Ectodermal cell (in vitro differentiated cells): ENCODE measurements around the gene PPARG.

Experiments used
- H3K27ac ChIP-seq: 2 replicates; pipeline ENCODE4 v1.7.0; 2013; ENCODE audit warnings: mild to moderate bottlenecking, low read depth, low read length; ENCODE audit not compliant: insufficient read depth, poor library complexity, severe bottlenecking
- H3K27me3 ChIP-seq: 2 replicates; pipeline ENCODE4 v1.7.0; 2013; ENCODE audit warnings: mild to moderate bottlenecking, low read length; ENCODE audit not compliant: insufficient read depth, control insufficient read depth, poor library complexity, severe bottlenecking
- H3K36me3 ChIP-seq: one replicate; pipeline ENCODE4 v1.7.0; 2013; ENCODE audit warnings: low read length; ENCODE audit not compliant: control insufficient read depth, insufficient read depth
- H3K4me1 ChIP-seq: one replicate; pipeline ENCODE4 v1.7.0; 2013; ENCODE audit warnings: low read length; ENCODE audit not compliant: control insufficient read depth, insufficient read depth
- H3K4me3 ChIP-seq: 2 replicates; pipeline ENCODE4 v1.7.0; 2013; ENCODE audit warnings: low read depth, low read length, control low read depth; ENCODE audit not compliant: insufficient read depth
- H3K9me3 ChIP-seq: 2 replicates; pipeline ENCODE4 v1.7.0; 2013; ENCODE audit warnings: mild to moderate bottlenecking, low read length, moderate library complexity; ENCODE audit not compliant: control insufficient read depth
- WGBS, 2 experiments: methylation state at CpG; one replicate each; pipeline ENCODE4 v1.1.7; 2013; ENCODE audit warnings: missing lambda C conversion rate in 2 of 2; 5-methylcytosine and 5-hydroxymethylcytosine counted together

The PPARG gene

GRCh38 chr3:12294885-12295580 is 6.2 kb downstream of the PPARG start:
- Histone ChIP-seq H3K27ac (no peak overlapping the region), H3K27me3 (peaks cover 16% of the 10 kb centered on the region), H3K4me3 (no peak overlapping the region), H3K36me3 (no peaks in the 10 kb centered on the region), H3K4me1 (no peaks in the 10 kb centered on the region), H3K9me3 (no peaks in the 10 kb centered on the region)
- 89 to 97% methylated on average over 4 to 5 of the region's 6 CpGs for WGBS, 2 experiments

DNA sequence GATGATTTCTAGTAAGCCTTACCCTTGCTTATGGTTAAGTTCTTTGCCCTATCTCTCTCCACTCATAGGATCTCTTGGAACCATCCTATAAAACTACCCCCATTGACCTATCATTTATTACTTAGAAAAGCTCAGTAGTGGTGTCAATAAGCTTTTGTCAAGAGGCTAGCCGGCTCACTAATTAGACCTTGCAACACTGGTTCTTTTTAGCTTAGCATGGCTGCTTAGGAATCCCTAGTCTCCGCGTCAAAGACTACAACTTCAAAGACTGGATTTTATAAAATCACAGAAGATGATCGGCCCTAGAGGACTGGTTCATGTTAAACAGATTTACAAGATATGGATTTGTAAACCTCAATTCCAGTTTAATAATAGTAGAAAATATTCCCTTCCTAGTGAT is 7.6 kb downstream of the PPARG start:
- 77 to 84% methylated on average over 4 of the region's 4 CpGs for WGBS, 2 experiments
- Histone ChIP-seq H3K9me3 (no peaks in the 10 kb centered on the region), H3K4me3 (no peak overlapping the region)

DNA sequence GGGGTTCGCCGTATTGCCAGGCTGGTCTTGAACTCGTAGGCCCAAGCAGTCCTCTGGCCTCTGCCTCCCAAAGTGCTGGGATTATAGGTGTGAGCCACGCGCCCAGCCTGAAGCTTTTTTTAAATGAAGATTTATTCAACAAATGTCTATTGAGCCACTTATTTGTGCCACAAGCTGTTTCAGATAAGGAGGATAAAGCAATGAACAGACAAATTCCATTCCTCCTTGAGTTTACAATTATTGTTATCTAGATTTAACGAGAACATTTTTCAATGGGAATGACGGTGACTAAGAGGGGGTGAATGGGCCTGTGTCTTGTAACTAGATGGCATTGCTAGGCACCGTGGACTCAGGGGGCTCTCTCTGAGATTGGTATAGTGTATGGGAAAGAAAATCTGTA is 10.2 kb downstream of the PPARG start:
- H3K9me3 ChIP-seq: no peaks in the 10 kb centered on the region
- no peak overlapping the region for H3K27ac ChIP-seq
- no peaks in the 10 kb centered on the region for H3K27me3 ChIP-seq
- H3K4me1 ChIP-seq: no peaks in the 10 kb centered on the region
- no peak overlapping the region for H3K4me3 ChIP-seq
- WGBS, 2 experiments: 95% methylated on average over 8 of the region's 8 CpGs
- H3K36me3 ChIP-seq: no peaks in the 10 kb centered on the region

More for the DNA sequence above, 7.6 kb downstream of the PPARG start:
- Histone ChIP-seq H3K27ac (no peak overlapping the region), H3K4me1 (no peaks in the 10 kb centered on the region), H3K36me3 (no peaks in the 10 kb centered on the region), H3K27me3 (peaks cover 3% of the 10 kb centered on the region)

GRCh38 chr3:12300137-12300536 is 11.3 kb downstream of the PPARG start:
- WGBS, 2 experiments: 95 to 100% methylated on average over 4 of the region's 4 CpGs
- H3K4me3 ChIP-seq: no peak overlapping the region
- H3K27ac ChIP-seq: no peak overlapping the region
- no peaks in the 10 kb centered on the region for H3K36me3 ChIP-seq
- no peaks in the 10 kb centered on the region for H3K27me3 ChIP-seq
- no peaks in the 10 kb centered on the region for H3K9me3 ChIP-seq
- no peaks in the 10 kb centered on the region for H3K4me1 ChIP-seq

GRCh38 chr3:12301031-12301430 is 12.2 kb downstream of the PPARG start:
- H3K36me3 ChIP-seq: no peaks in the 10 kb centered on the region
- no peaks in the 10 kb centered on the region for H3K9me3 ChIP-seq
- no peak overlapping the region for H3K4me3 ChIP-seq
- H3K27me3 ChIP-seq: no peaks in the 10 kb centered on the region
- H3K27ac ChIP-seq: no peak overlapping the region
- WGBS, 2 experiments: 90 to 97% methylated on average over 1 to 2 of the region's 2 CpGs
- H3K4me1 ChIP-seq: no peaks in the 10 kb centered on the region

GRCh38 chr3:12301513-12301912 is 12.6 kb downstream of the PPARG start:
- no peaks in the 10 kb centered on the region for H3K27me3 ChIP-seq
- no peaks in the 10 kb centered on the region for H3K36me3 ChIP-seq
- H3K4me1 ChIP-seq: no peaks in the 10 kb centered on the region
- H3K4me3 ChIP-seq: no peak overlapping the region
- WGBS, 2 experiments: 88 to 100% methylated on average over 1 of the region's 1 CpG
- no peak overlapping the region for H3K27ac ChIP-seq
- H3K9me3 ChIP-seq: no peaks in the 10 kb centered on the region

DNA sequence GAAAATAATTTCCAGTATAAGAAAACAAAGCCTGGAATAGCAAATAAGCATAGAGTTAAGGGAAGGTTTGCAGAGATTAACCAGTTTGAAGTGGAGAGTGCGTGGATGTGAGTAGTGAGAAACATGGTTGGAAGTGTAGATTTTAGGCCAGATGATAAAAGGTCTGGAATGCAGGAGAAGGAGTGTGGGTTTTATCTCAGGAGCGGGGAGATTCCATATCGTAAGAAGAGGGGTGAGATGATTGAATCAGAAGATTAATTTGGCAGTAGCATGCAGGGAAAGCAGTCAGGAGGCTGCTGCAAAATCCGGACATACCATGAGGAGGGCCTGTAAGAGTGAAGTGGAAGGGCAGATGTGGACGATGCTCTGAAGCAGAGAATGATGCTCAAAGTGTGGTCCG is 13.7 kb downstream of the PPARG start:
- Histone ChIP-seq H3K9me3 (no peaks in the 10 kb centered on the region), H3K4me1 (no peaks in the 10 kb centered on the region), H3K27ac (no peak overlapping the region), H3K27me3 (no peaks in the 10 kb centered on the region), H3K4me3 (no peak overlapping the region), H3K36me3 (no peaks in the 10 kb centered on the region)
- WGBS, 2 experiments: 92% methylated on average over 6 of the region's 6 CpGs

DNA sequence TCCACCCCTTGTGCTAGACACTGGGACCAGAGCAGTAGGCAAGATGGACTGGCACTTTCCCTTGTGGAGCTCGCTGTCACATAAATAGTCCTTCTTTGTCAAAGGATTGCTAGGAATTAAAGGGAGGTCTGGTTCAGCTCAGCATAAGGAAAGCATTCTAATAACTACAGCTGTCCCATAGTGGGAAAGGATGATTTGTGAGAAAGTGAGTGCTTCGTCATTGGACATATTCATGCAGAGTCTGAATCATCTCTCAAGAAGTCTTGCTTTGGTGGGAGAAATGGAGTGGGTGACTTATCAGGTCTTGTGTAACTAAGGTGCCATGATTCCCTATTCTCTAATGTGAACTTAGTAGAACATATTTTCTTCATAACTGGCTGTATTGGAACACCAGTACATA is 14.7 kb downstream of the PPARG start:
- Histone ChIP-seq H3K27me3 (no peaks in the 10 kb centered on the region), H3K9me3 (no peaks in the 10 kb centered on the region), H3K4me3 (no peak overlapping the region), H3K36me3 (no peaks in the 10 kb centered on the region), H3K27ac (no peak overlapping the region), H3K4me1 (no peaks in the 10 kb centered on the region)
- 92 to 97% methylated on average over 2 of the region's 2 CpGs for WGBS, 2 experiments

GRCh38 chr3:12303993-12304392 is 15.1 kb downstream of the PPARG start:
- Histone ChIP-seq H3K27ac (no peak overlapping the region), H3K4me1 (no peaks in the 10 kb centered on the region), H3K9me3 (no peaks in the 10 kb centered on the region), H3K4me3 (no peak overlapping the region), H3K27me3 (no peaks in the 10 kb centered on the region), H3K36me3 (no peaks in the 10 kb centered on the region)
- whole genome bisulfite sequencing, 2 experiments: 93 to 96% methylated on average over 6 of the region's 6 CpGs

- Histone ChIP-seq H3K27ac (no peak overlapping the region), H3K36me3 (no peaks in the 10 kb centered on the region), H3K9me3 (no peaks in the 10 kb centered on the region), H3K4me1 (no peaks in the 10 kb centered on the region), H3K4me3 (no peak overlapping the region), H3K27me3 (no peaks in the 10 kb centered on the region)
- WGBS, 2 experiments: 94 to 100% methylated on average over 2 of the region's 2 CpGs
Measured at GRCh38 chr3:12307136-12307535, 18.3 kb downstream of the PPARG start.

GRCh38 chr3:12308517-12308916 is 19.6 kb downstream of the PPARG start:
- Histone ChIP-seq H3K9me3 (no peaks in the 10 kb centered on the region), H3K27me3 (no peaks in the 10 kb centered on the region), H3K36me3 (no peaks in the 10 kb centered on the region), H3K27ac (no peak overlapping the region), H3K4me3 (no peak overlapping the region), H3K4me1 (no peaks in the 10 kb centered on the region)
